Colonic mucosa (tissue), 4 donors: Measurements from ENCODE around the gene FBXO36. TPM values are rescaled to one million over a fixed set of nuclear protein-coding genes. Genes with fewer than 3 reads are reported as not detected.

Experiments
- DNase-seq: peaks from one replicate; pipeline ENCODE4 v3.0.0-alpha.2; 2020
- H3K27ac ChIP-seq: fragments of 200-600 bp; one replicate; pipeline ENCODE4 v1.8.0; 2021
- H3K27me3 ChIP-seq: fragments of 200-600 bp; one replicate; pipeline ENCODE4 v1.8.0; 2021
- H3K36me3 ChIP-seq: fragments of 200-600 bp; one replicate; pipeline ENCODE4 v1.8.0; 2021
- H3K4me1 ChIP-seq: fragments of 200-600 bp; one replicate; pipeline ENCODE4 v1.8.0; 2021; ENCODE audit warnings: mild to moderate bottlenecking
- H3K4me3 ChIP-seq: fragments of 200-600 bp; one replicate; pipeline ENCODE4 v1.8.0; 2021
- H3K9ac ChIP-seq, 2 donors: one replicate each; pipeline ENCODE4 v1.7.0; 2013; ENCODE audit warnings: control low read depth in 2 of 2, low read depth in 2 of 2, low read length in 2 of 2
- H3K9me3 ChIP-seq: fragments of 200-600 bp; one replicate; pipeline ENCODE4 v1.8.0; 2021
- intact Hi-C: fragments of 100-400 bp; cut with DNase I; formaldehyde crosslinking; loops from one replicate; pipeline ENCODE4 v1.14.1; 2022
- total RNA-seq, 2 donors: library from RNA; stranded (reverse); fragmentation: NEBNext Ultra II Directional in 1 of 2; extraction: Animal tissue kit (Norgen Biotek cat#: 25700) in 1 of 2; gene quantifications; one replicate each; pipeline ENCODE4 v1.2.1, GENCODE V29; 2021
- TF ChIP-seq, protein P1 (sequence below): fragments of 200-600 bp; IDR thresholded peaks from one replicate; pipeline ENCODE4 v1.8.0; 2022; ENCODE audit warnings: antibody characterized with exemption, mild to moderate bottlenecking
- donor health status: healthy.
- donor health status: DM: no; HTN: no; CAD: no.
- donor health status: DM: no; HTN: no; CAD: no.

FBXO36 gene
- total RNA-seq, 2 donors from 2014 or later, result 0.77 to 1.9 TPM

DNA sequence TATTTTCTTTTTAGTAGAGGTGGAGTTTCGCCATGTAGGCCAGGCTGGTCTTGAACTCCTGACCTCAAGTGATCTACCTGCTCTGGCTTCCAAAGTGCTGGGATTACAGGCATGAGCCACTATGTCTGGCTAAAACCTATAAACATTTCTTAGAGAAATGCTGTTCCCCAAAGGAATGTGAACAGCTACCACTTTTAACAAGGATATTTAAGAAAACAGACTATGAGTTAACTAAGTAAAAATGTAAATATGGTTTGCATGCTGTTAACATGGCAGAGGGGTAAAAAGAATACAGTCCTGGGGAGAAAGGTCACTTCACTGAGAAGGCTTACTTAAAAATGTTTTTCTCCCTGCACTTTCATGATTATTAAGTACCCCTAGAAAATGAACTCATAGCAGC lies 89.3 kb downstream of the FBXO36 start:
- H3K27ac ChIP-seq, result no peak overlapping the region
- TF ChIP-seq, protein P1, sequence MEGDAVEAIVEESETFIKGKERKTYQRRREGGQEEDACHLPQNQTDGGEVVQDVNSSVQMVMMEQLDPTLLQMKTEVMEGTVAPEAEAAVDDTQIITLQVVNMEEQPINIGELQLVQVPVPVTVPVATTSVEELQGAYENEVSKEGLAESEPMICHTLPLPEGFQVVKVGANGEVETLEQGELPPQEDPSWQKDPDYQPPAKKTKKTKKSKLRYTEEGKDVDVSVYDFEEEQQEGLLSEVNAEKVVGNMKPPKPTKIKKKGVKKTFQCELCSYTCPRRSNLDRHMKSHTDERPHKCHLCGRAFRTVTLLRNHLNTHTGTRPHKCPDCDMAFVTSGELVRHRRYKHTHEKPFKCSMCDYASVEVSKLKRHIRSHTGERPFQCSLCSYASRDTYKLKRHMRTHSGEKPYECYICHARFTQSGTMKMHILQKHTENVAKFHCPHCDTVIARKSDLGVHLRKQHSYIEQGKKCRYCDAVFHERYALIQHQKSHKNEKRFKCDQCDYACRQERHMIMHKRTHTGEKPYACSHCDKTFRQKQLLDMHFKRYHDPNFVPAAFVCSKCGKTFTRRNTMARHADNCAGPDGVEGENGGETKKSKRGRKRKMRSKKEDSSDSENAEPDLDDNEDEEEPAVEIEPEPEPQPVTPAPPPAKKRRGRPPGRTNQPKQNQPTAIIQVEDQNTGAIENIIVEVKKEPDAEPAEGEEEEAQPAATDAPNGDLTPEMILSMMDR, result no peak
- no peak overlapping the region for H3K4me3 ChIP-seq
- intact Hi-C loops, result loop anchor here (5.0 kb wide), 1 partner anchor 56 kb away; the partner anchor contains the start of gene SLC16A14
- no peaks in the 10 kb centered on the region for H3K4me1 ChIP-seq
- H3K27me3 ChIP-seq, result no peaks in the 10 kb centered on the region
- no peak for DNase-seq
- no peak overlapping the region for H3K9ac ChIP-seq
- no peaks in the 10 kb centered on the region for H3K9me3 ChIP-seq
- H3K36me3 ChIP-seq, result no peaks in the 10 kb centered on the region

DNA sequence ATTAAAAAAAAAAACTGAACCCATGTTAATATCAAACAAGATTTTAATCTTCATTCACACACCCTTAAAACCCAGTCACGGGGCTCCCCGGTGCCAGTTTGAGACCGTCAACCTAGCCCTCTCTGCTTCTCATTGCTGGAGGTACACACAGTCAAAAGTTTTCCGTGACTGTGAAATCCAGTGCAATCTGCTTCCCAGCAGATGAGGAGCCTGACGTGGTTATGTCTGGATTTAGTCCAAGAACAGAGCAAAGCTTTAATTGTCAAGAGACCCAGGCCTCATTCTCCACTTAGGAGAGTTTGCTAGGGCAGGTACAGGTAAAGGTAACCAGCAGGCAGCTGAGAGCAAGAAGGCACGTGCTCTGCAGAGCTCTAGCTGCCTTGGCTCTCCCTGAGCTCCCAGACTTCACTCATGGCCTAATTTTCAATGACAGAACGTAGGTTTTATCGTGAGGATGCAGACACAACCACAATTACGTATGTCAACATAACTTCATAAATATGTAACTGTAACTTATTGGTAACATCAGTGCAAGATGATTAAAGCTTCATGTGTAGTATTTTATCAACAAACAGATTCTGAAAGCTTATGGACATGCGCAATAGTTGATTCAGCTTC lies 90.1 kb downstream of the FBXO36 start:
- no peaks in the 10 kb centered on the region for H3K36me3 ChIP-seq
- no peaks in the 10 kb centered on the region for H3K9me3 ChIP-seq
- H3K27ac ChIP-seq, result no peak overlapping the region
- H3K4me1 ChIP-seq, result no peaks in the 10 kb centered on the region
- TF ChIP-seq, protein P1, result no peak
- no peaks in the 10 kb centered on the region for H3K27me3 ChIP-seq
- no peak overlapping the region for H3K9ac ChIP-seq
- H3K4me3 ChIP-seq, result no peak overlapping the region
- intact Hi-C loops, result loop anchor here (5.0 kb wide), 1 partner anchor 55 kb away; the partner anchor contains the start of gene SLC16A14
- DNase-seq, result no peak

DNA sequence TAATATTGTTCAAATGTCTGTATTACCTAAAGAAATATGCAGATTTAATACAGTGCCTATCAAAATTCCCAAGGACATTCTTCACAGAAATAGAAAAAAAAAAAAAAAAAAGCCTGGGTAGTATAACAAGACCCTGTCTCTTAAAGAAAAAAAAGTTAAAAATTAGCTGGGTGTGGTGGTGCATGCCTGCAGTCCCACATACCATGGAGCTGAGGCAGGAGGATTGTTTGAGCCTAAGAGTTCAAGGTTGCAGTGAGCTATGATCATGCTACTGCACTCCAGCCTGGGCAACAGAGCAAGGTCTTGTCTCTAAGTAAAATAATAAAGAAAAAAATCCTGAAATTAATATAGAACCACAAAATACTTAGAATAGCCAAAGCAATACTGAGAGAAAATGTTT lies 94.5 kb downstream of the FBXO36 start:
- Histone ChIP-seq H3K27me3 (no peaks in the 10 kb centered on the region), H3K9me3 (no peaks in the 10 kb centered on the region), H3K4me3 (no peak overlapping the region), H3K27ac (no peak overlapping the region), H3K36me3 (no peaks in the 10 kb centered on the region), H3K9ac (no peak overlapping the region), H3K4me1 (no peaks in the 10 kb centered on the region)
- no peak for DNase-seq
- TF ChIP-seq, protein P1, result no peak
- intact Hi-C loops, result no loop called here

DNA sequence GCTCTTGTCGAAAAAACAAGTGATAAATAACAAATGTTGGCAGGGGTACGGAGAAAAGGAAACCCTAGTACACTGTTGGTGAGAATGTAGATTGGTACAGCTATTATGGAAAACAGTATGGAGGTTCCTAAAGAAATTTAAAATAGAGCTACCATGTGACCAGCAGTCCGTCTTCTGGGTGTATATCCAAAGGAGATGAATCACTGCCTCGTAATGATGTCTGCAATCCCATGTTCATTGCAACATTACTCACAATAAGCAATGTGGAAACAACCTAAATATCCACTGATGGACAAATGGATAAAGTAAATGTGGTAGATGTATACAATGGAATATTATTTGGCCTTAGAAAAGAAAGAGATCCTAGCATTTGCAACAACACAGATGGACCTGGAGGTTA lies 95.8 kb downstream of the FBXO36 start:
- Histone ChIP-seq H3K27me3 (no peaks in the 10 kb centered on the region), H3K9me3 (no peaks in the 10 kb centered on the region), H3K36me3 (no peaks in the 10 kb centered on the region), H3K4me3 (no peak overlapping the region), H3K27ac (no peak overlapping the region), H3K9ac (no peak overlapping the region), H3K4me1 (no peaks in the 10 kb centered on the region)
- TF ChIP-seq, protein P1, result no peak
- intact Hi-C loops, result no loop called here
- no peak for DNase-seq

DNA sequence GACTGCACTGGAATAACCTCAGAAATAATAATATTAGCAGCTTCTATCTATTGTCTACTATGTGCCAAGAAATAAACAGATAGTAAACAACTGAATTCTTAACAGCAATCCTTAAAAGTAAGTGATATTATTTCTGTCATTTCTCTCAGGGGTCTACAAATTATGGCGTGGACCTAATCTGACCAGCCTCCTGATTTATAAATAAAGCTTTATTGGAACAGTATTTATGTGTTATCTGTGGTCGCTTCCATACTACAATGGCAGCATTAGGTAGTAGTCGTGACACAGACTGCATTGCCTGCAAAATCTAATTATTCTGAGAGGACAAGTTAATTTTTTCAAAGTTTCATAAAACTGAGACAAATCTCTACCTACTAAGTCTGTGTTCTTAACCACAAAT lies 97.4 kb downstream of the FBXO36 start:
- no peaks in the 10 kb centered on the region for H3K4me1 ChIP-seq
- intact Hi-C loops, result no loop called here
- no peak for DNase-seq
- no peak overlapping the region for H3K27ac ChIP-seq
- no peaks in the 10 kb centered on the region for H3K9me3 ChIP-seq
- TF ChIP-seq, protein P1, result no peak
- H3K9ac ChIP-seq, result no peak overlapping the region
- no peak overlapping the region for H3K4me3 ChIP-seq
- H3K27me3 ChIP-seq, result no peaks in the 10 kb centered on the region
- H3K36me3 ChIP-seq, result no peaks in the 10 kb centered on the region
